Natural killer cell (primary cell): ENCODE data around the gene DNAJC4. TPM values are rescaled to one million over a fixed set of nuclear protein-coding genes. Genes with fewer than 3 reads are reported as not detected.

Source experiments
- ATAC-seq, 3 donors: fragments of 150-1000 bp in 2 of 3; fragments of 200-7000 bp in 1 of 3; cut with Tn5 transposase; 1 replicate in 1 of 3; 2 replicates in 2 of 3; pipeline ENCODE4 v1.10.0; 2021; ENCODE audit warnings: mild to moderate bottlenecking in 2 of 3, moderate library complexity in 2 of 3
- DNase-seq, 2 donors: peaks; one replicate each; pipeline versions ENCODE4 v3.0.0 to v3.0.0-alpha.2; 2013 to 2021; ENCODE audit warnings: mixed read lengths in 1 of 2
- H3K27ac ChIP-seq: one replicate; pipeline ENCODE4 v1.5.1; 2013; ENCODE audit warnings: mild to moderate bottlenecking, low read length
- H3K27me3 ChIP-seq: one replicate; pipeline ENCODE4 v1.6.1; 2013; ENCODE audit warnings: low read length; ENCODE audit not compliant: control insufficient read depth, insufficient read depth
- H3K36me3 ChIP-seq: one replicate; pipeline ENCODE4 v1.6.1; 2013; ENCODE audit warnings: low read length; ENCODE audit not compliant: control insufficient read depth, insufficient read depth
- H3K4me1 ChIP-seq: one replicate; pipeline ENCODE4 v1.6.1; 2013; ENCODE audit warnings: low read length; ENCODE audit not compliant: control insufficient read depth, insufficient read depth
- H3K4me3 ChIP-seq: one replicate; pipeline ENCODE4 v1.5.1; 2013; ENCODE audit warnings: low read length
- H3K9me3 ChIP-seq: one replicate; pipeline ENCODE4 v1.6.1; 2013; ENCODE audit warnings: low read length; ENCODE audit not compliant: control insufficient read depth, insufficient read depth
- H3K27ac Mint-ChIP-seq, 2 donors: one replicate each; pipeline ENCODE4 v1.8.0; 2022; ENCODE audit warnings: mild to moderate bottlenecking in 2 of 2, mixed read lengths in 2 of 2, moderate library complexity in 1 of 2
- H3K27me3 Mint-ChIP-seq, 2 donors: one replicate each; pipeline ENCODE4 v1.8.0; 2022; ENCODE audit warnings: low read depth in 2 of 2, mixed read lengths in 2 of 2
- H3K36me3 Mint-ChIP-seq: one replicate; pipeline ENCODE4 v1.8.0; 2022; ENCODE audit warnings: mixed read lengths
- H3K4me1 Mint-ChIP-seq, 2 donors: one replicate each; pipeline ENCODE4 v1.8.0; 2022; ENCODE audit warnings: mixed read lengths in 2 of 2
- H3K4me3 Mint-ChIP-seq: one replicate; pipeline ENCODE4 v1.8.0; 2022; ENCODE audit warnings: mild to moderate bottlenecking, moderate library complexity, mixed read lengths
- H3K9me3 Mint-ChIP-seq, 2 donors: one replicate each; pipeline ENCODE4 v1.8.0; 2022; ENCODE audit warnings: mixed read lengths in 2 of 2
- CTCF ChIP-seq: fragments of 200-600 bp; IDR thresholded peaks from one replicate; pipeline ENCODE4 v1.8.0; 2022; ENCODE audit warnings: antibody characterized with exemption
- WGBS: methylation state at CpG from one replicate; pipeline ENCODE4 v1.1.7; 2013; ENCODE audit warnings: missing lambda C conversion rate; ENCODE audit not compliant: insufficient coverage; 5-methylcytosine and 5-hydroxymethylcytosine counted together
- intact Hi-C: fragments of 100-400 bp; cut with micrococcal nuclease; formaldehyde crosslinking; loops from one replicate; pipeline ENCODE4 v1.14.2; 2022
- total RNA-seq, 4 donors: library from RNA; stranded (reverse); fragments of 120-200 nt in 1 of 4; gene quantifications; one replicate each; pipeline versions ENCODE4 v1.2.3 to v1.2.4, GENCODE V29; 2013 to 2022

Gene DNAJC4
- total RNA-seq: 10 to 100 TPM; 45.0 to 47.0 (median 46.6) TPM
- 22.7 TPM for total RNA-seq (2013)

- peaks cover 22 to 49% of the 10 kb centered on the region in 2 donors for H3K4me1 Mint-ChIP-seq
- H3K36me3 ChIP-seq: no peaks in the 10 kb centered on the region
- peaks cover 66% of the 10 kb centered on the region for H3K4me1 ChIP-seq
- H3K27ac Mint-ChIP-seq: peak within 1 kb of the TSS; percentile 93 to 97
- H3K36me3 Mint-ChIP-seq: no peaks in the 10 kb centered on the region
- DNase-seq (peak; percentile 86 to 92), ATAC-seq (peak; percentile 64 to 78 (median 65))
- WGBS: under 1% methylated on average over 62 of the region's 62 CpGs
- H3K27me3 ChIP-seq: no peaks in the 10 kb centered on the region
- intact Hi-C loops: loop anchor here (1.0 kb wide), 4 partner anchors 11 to 44 kb away; partner anchors contain the start of genes FKBP2 and STIP1
- H3K9me3 Mint-ChIP-seq: no peaks in the 10 kb centered on the region
- no peak for TF ChIP-seq CTCF
- peak within 1 kb of the TSS; percentile 93 for H3K4me3 ChIP-seq
- peak within 1 kb of the TSS; percentile 95 for H3K27ac ChIP-seq
- H3K4me3 Mint-ChIP-seq: peak within 1 kb of the TSS; percentile 94
- H3K9me3 ChIP-seq: no peaks in the 10 kb centered on the region
- no peaks in the 10 kb centered on the region for H3K27me3 Mint-ChIP-seq
These were observed at the start of gene DNAJC4 for GRCh38 chr11:64230171-64230984. DNAJC4 (plus strand) TSS chr11:64230548; CDS start chr11:64230855, 307 bp downstream.

GRCh38 chr11:64180891-64181290 lies 49.5 kb upstream of the DNAJC4 start:
- Mint-ChIP-seq H3K4me3 (no peak overlapping the region), H3K27ac (peak overlapping the region in 1 of 2 donors; percentile 35), H3K4me1 (peaks cover 3 to 32% of the 10 kb centered on the region in 2 donors), H3K27me3 (no peaks in the 10 kb centered on the region), H3K9me3 (no peaks in the 10 kb centered on the region), H3K36me3 (no peaks in the 10 kb centered on the region)
- intact Hi-C loops: no loop called here
- WGBS: 98% methylated on average over 5 of the region's 5 CpGs
- H3K4me1 ChIP-seq: peaks cover 17% of the 10 kb centered on the region
- no peak for ATAC-seq
- H3K4me3 ChIP-seq: no peak overlapping the region
- H3K36me3 ChIP-seq: no peaks in the 10 kb centered on the region
- H3K27me3 ChIP-seq: no peaks in the 10 kb centered on the region
- DNase-seq: no peak
- H3K9me3 ChIP-seq: no peaks in the 10 kb centered on the region
- TF ChIP-seq CTCF: no peak
- no peak overlapping the region for H3K27ac ChIP-seq

GRCh38 chr11:64181506-64182411 lies 48.6 kb upstream of the DNAJC4 start:
- no peaks in the 10 kb centered on the region for H3K36me3 Mint-ChIP-seq
- no peak for ATAC-seq
- no peak overlapping the region for H3K27ac Mint-ChIP-seq
- peaks cover 6 to 35% of the 10 kb centered on the region in 2 donors for H3K4me1 Mint-ChIP-seq
- Histone ChIP-seq H3K27me3 (no peaks in the 10 kb centered on the region), H3K9me3 (no peaks in the 10 kb centered on the region), H3K36me3 (no peaks in the 10 kb centered on the region), H3K4me3 (no peak overlapping the region), H3K27ac (no peak overlapping the region), H3K4me1 (peaks cover 17% of the 10 kb centered on the region)
- 50% methylated on average over 16 of the region's 17 CpGs for WGBS
- H3K4me3 Mint-ChIP-seq: no peak overlapping the region
- TF ChIP-seq CTCF: no peak
- peak in 1 of 2 donors; percentile 40 for DNase-seq
- no peaks in the 10 kb centered on the region for H3K9me3 Mint-ChIP-seq
- no peaks in the 10 kb centered on the region for H3K27me3 Mint-ChIP-seq
- intact Hi-C loops: no loop called here
